Measurements from ENCODE around the gene OBP2B. TPM values are rescaled to one million over a fixed set of nuclear protein-coding genes. Genes with fewer than 3 reads are reported as not detected.
"Not testable (repeated sequence)": the region's sequence is repeated elsewhere in the genome, so short reads cannot be mapped to it uniquely, and the experiment has no call there.

The OBP2B gene
- total and polyA plus RNA-seq, 9 of the 15 experiments (the other 6 are each of a cell fraction or from before 2014, with no cell fraction given) = not detected

- CTCF ChIA-PET (ENCODE audit: low intra/inter-chr PET ratio); H3K9ac ChIP-seq (ENCODE audit: insufficient read depth in 1 of 2, low read depth in 2 of 2, low read length in 2 of 2); H2AFZ ChIP-seq (ENCODE audit: low read depth, low read length); H3K4me2 ChIP-seq (ENCODE audit: insufficient read depth, low read length); H3K79me2 ChIP-seq (ENCODE audit: control insufficient read depth, insufficient read depth, low read length); in situ Hi-C loops (cut with MboI); FAIRE-seq; intact Hi-C loops (cut with micrococcal nuclease); H3K4me3 ChIP-seq; H3K4me1 ChIP-seq (replicated peaks in 1 of 2; ENCODE audit: control insufficient read depth in 2 of 2, insufficient read depth in 2 of 2, low read length in 2 of 2); POLR2A ChIA-PET; H4K20me1 ChIP-seq (replicated peaks; ENCODE audit: control insufficient read depth, insufficient read depth, low read length); BruUV-seq (replicated peaks); H3K36me3 ChIP-seq (ENCODE audit: control insufficient read depth, insufficient read depth, low read length); ATAC-seq; H3K27ac ChIP-seq (ENCODE audit: extremely low read depth, low read depth, low read length); DNase-seq (ENCODE audit: extremely low read depth in 1 of 4, low spot score in 3 of 4); H3K9me3 ChIP-seq (replicated peaks; ENCODE audit: control insufficient read depth, insufficient read depth, low read depth, low read length); H3K9me1 ChIP-seq (ENCODE audit: control insufficient read depth, insufficient read depth, low read length): not testable (repeated sequence)
- WGBS (ENCODE audit: insufficient coverage, low coverage, missing lambda C conversion rate) = 19% methylated on average over 26 of the region's 29 CpGs
- H3K27me3 ChIP-seq (ENCODE audit: control insufficient read depth in 2 of 2, insufficient read depth in 2 of 2, low read length in 2 of 2) = peaks cover 21 to 55% of the 10 kb centered on the region in 2 experiments; a peak in 4 of 5 replicates
Measured at GRCh38 chr9:133209327-133210201, 514 bp upstream of the OBP2B start.

DNA sequence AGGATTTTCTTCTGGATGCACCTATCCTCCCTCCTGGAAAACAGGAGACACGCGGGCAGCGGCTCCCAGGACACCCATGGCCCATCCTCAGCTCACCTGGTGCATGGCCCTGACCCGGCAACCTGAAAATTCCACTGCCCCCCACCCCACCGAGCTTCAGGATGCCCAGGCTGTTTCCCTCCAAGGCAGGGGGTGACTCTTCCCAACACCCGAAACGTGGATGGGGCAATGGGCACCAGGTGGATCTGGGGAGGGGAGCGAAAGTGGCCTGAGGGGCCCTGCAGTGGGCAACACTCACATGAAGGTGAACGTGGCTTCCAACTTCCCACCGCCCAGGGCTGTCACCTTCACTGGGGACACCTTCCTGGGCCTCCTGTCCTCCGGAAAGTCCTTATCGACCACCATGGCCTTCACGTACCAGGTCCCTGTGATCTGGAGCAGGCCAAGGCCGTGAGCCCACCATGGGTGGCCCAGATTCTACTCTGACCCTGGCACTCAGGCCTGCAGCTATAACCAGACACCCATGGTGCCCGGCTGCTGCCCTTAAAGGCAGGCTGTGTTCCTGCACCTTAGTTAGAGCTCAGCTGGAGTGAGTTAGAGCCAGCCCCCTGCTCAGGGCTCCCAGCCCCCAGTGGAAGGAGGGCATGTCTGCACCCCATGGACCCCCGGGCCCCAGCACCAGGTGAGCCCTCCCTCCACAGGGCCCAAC is 725 bp downstream of the OBP2B start:
- H3K9me3 ChIP-seq (replicated peaks; ENCODE audit: control insufficient read depth, insufficient read depth, low read depth, low read length); BruUV-seq (replicated peaks); ATAC-seq; POLR2A ChIA-PET; DNase-seq (ENCODE audit: extremely low read depth in 1 of 4, low spot score in 3 of 4); H3K79me2 ChIP-seq (ENCODE audit: control insufficient read depth, insufficient read depth, low read length); H2AFZ ChIP-seq (ENCODE audit: low read depth, low read length); intact Hi-C loops (cut with micrococcal nuclease); H4K20me1 ChIP-seq (replicated peaks; ENCODE audit: control insufficient read depth, insufficient read depth, low read length); H3K4me3 ChIP-seq; H3K4me2 ChIP-seq (ENCODE audit: insufficient read depth, low read length); H3K9ac ChIP-seq (ENCODE audit: insufficient read depth in 1 of 2, low read depth in 2 of 2, low read length in 2 of 2); CTCF ChIA-PET (ENCODE audit: low intra/inter-chr PET ratio); H3K27ac ChIP-seq (ENCODE audit: extremely low read depth, low read depth, low read length); FAIRE-seq; in situ Hi-C loops (cut with MboI); H3K36me3 ChIP-seq (ENCODE audit: control insufficient read depth, insufficient read depth, low read length); H3K9me1 ChIP-seq (ENCODE audit: control insufficient read depth, insufficient read depth, low read length): not testable (repeated sequence)
- H3K27me3 ChIP-seq (ENCODE audit: control insufficient read depth in 2 of 2, insufficient read depth in 2 of 2, low read length in 2 of 2) = peaks cover 29 to 68% of the 10 kb centered on the region in 2 experiments; a peak in 4 of 5 replicates
- 0% methylated on average over 2 of the region's 16 CpGs for WGBS (ENCODE audit: insufficient coverage, low coverage, missing lambda C conversion rate)
- peaks cover 0 to 11% of the 10 kb centered on the region in 2 experiments; a peak in 1 of 5 replicates for H3K4me1 ChIP-seq (replicated peaks in 1 of 2; ENCODE audit: control insufficient read depth in 2 of 2, insufficient read depth in 2 of 2, low read length in 2 of 2)

All from K562 (cell line).